Adrenal gland (tissue), 12 donors: Measurements from ENCODE around the gene PALM2AKAP2. TPM values are rescaled to one million over a fixed set of nuclear protein-coding genes. Genes with fewer than 3 reads are reported as not detected.

Source experiments
- DNase-seq, 7 donors: peaks; one replicate each; pipeline ENCODE4 v3.0.0-alpha.2; 2019 to 2020
- H3K27ac ChIP-seq, 5 donors: fragments of 200-600 bp; sonication (generic) in 4 of 5; 1 replicate in 3 of 5; 2 replicates in 2 of 5; pipeline versions ENCODE4 v1.5.1 to v1.8.0; 2016 to 2020; ENCODE audit warnings: mild to moderate bottlenecking in 1 of 5
- H3K27me3 ChIP-seq: fragments of 200-600 bp; 2 replicates; pipeline ENCODE4 v1.8.0; 2021
- H3K36me3 ChIP-seq, 2 donors: fragments of 200-600 bp; replicated peaks in 1 of 2; 1 replicate in 1 of 2; 2 replicates in 1 of 2; pipeline versions ENCODE4 v1.5.1 to v1.8.0; 2018 to 2022
- H3K4me1 ChIP-seq, 2 donors: fragments of 200-600 bp; replicated peaks in 1 of 2; 1 replicate in 1 of 2; 2 replicates in 1 of 2; pipeline versions ENCODE4 v1.5.1 to v1.8.0; 2018 to 2021
- H3K4me3 ChIP-seq, 4 donors: fragments of 200-600 bp; sonication (generic) in 3 of 4; one replicate each; pipeline ENCODE4 v1.5.1; 2016 to 2018
- H3K9me3 ChIP-seq, 3 donors: fragments of 200-600 bp; sonication (generic) in 1 of 3; replicated peaks in 1 of 3; 1 replicate in 2 of 3; 2 replicates in 1 of 3; pipeline versions ENCODE4 v1.5.1 to v1.8.0; 2016 to 2021
- CTCF ChIP-seq, 6 experiments: fragments of 450-650 bp in 4 of 6; fragments of 200-600 bp in 2 of 6; sonication (generic) in 1 of 6; IDR thresholded peaks; 1 replicate in 5 of 6; 2 replicates in 1 of 6; pipeline versions ENCODE4 v1.5.1 to v1.8.0; 2016 to 2021; ENCODE audit warnings: antibody characterized with exemption in 6 of 6, mild to moderate bottlenecking in 2 of 6, moderate library complexity in 1 of 6
- POLR2A ChIP-seq, 2 donors: fragments of 450-650 bp; IDR thresholded peaks; one replicate each; pipeline ENCODE4 v1.6.1; 2017; ENCODE audit warnings: antibody characterized with exemption in 2 of 2, mild to moderate bottlenecking in 2 of 2, moderate library complexity in 1 of 2
- WGBS, 4 donors: extraction: QIAGEN DNeasy Blood & Tissue Kit in 2 of 4; methylation state at CpG; one replicate each; pipeline versions ENCODE4 v1.1.5 to v1.1.7; 2013 to 2017; 5-methylcytosine and 5-hydroxymethylcytosine counted together
- intact Hi-C, 2 donors: fragments of 100-400 bp; cut with DNase I; formaldehyde crosslinking; loops; one replicate each; pipeline versions ENCODE4 v1.14.1 to v1.15.0; 2022 to 2023
- polyA plus RNA-seq, 3 donors: library from polyadenylated mRNA; stranded (reverse); fragments of 200-250 nt in 2 of 3; fragments of 350-450 nt in 1 of 3; fragmentation: Illumina TruSeq in 1 of 3; extraction: RNeasy Lipid Tissue Mini Kit (QIAGEN cat#74804) in 1 of 3; gene quantifications; one replicate each; pipeline ENCODE4 v1.2.3, GENCODE V29; 2013 to 2014
- total RNA-seq, 9 donors: library from RNA; depleted of rRNA in 4 of 9; stranded (reverse); fragments of >200 nt in 4 of 9; fragments of 120-200 nt in 1 of 9; fragmentation: NEBNext Ultra II Directional in 1 of 9; extraction: Animal tissue kit (Norgen Biotek cat#: 25700) in 1 of 9; gene quantifications; one replicate each; pipeline versions ENCODE4 v1.1.0 to v1.2.4, GENCODE V29; 2013 to 2023
- donor health status: healthy with polysubstance abuse.
- donor health status: Bipolar disorder and iron deficiency.
- donor health status: DM: yes; HTN: yes; CAD: no.
- donor health status: DM: no; HTN: no; CAD: no.
- donor health status: DM: no; HTN: no; CAD: no.
- donor health status: DM: yes; HTN: yes; CAD: no.

PALM2AKAP2 gene
- total and polyA plus RNA-seq, 12 donors: 0.07 to 27.3 (median 19.8) TPM

GRCh38 chr9:109787735-109788134 lies 7.7 kb downstream of the PALM2AKAP2 start:
- H3K27me3 ChIP-seq: no peaks in the 10 kb centered on the region

GRCh38 chr9:109789556-109789955 lies 9.6 kb downstream of the PALM2AKAP2 start:
- H3K9me3 ChIP-seq: no peaks in the 10 kb centered on the region
- no peak for TF ChIP-seq POLR2A (IDR thresholded peaks at IDR 0.05)
- no peak for TF ChIP-seq CTCF (IDR thresholded peaks at IDR 0.05)
- no peaks in the 10 kb centered on the region for H3K27me3 ChIP-seq
- H3K36me3 ChIP-seq: no peaks in the 10 kb centered on the region
- H3K27ac ChIP-seq: no peak overlapping the region
- no peak for DNase-seq
- H3K4me3 ChIP-seq: no peak overlapping the region
- intact Hi-C loops: no loop called here
- H3K4me1 ChIP-seq: peaks cover 23% of the 10 kb centered on the region in 2 donors
- 78 to 85% (median 82%) methylated on average over 5 of the region's 5 CpGs for WGBS, 4 donors

More at GRCh38 chr9:109787735-109788134, 7.7 kb downstream of the PALM2AKAP2 start:
- intact Hi-C loops: no loop called here
- Histone ChIP-seq H3K27ac (no peak overlapping the region), H3K4me3 (no peak overlapping the region), H3K9me3 (no peaks in the 10 kb centered on the region), H3K4me1 (peaks cover 5 to 7% of the 10 kb centered on the region in 2 donors), H3K36me3 (no peaks in the 10 kb centered on the region)
- 65 to 76% (median 70%) methylated on average over 3 of the region's 3 CpGs for WGBS, 4 donors
- no peak for DNase-seq
- no peak for TF ChIP-seq POLR2A (IDR thresholded peaks at IDR 0.05)

- no peaks in the 10 kb centered on the region for H3K27me3 ChIP-seq
- TF ChIP-seq CTCF (IDR thresholded peaks at IDR 0.05): no peak
- TF ChIP-seq POLR2A (IDR thresholded peaks at IDR 0.05): no peak
- no peak overlapping the region for H3K27ac ChIP-seq
- 69 to 86% (median 76%) methylated on average over 3 of the region's 3 CpGs for WGBS, 4 donors
- intact Hi-C loops: no loop called here
- no peaks in the 10 kb centered on the region for H3K9me3 ChIP-seq
- no peak for DNase-seq
- peaks cover 25 to 27% of the 10 kb centered on the region in 2 donors for H3K4me1 ChIP-seq
- no peaks in the 10 kb centered on the region for H3K36me3 ChIP-seq
- no peak overlapping the region for H3K4me3 ChIP-seq
Observed at GRCh38 chr9:109789971-109790370, 10.0 kb downstream of the PALM2AKAP2 start.

DNA sequence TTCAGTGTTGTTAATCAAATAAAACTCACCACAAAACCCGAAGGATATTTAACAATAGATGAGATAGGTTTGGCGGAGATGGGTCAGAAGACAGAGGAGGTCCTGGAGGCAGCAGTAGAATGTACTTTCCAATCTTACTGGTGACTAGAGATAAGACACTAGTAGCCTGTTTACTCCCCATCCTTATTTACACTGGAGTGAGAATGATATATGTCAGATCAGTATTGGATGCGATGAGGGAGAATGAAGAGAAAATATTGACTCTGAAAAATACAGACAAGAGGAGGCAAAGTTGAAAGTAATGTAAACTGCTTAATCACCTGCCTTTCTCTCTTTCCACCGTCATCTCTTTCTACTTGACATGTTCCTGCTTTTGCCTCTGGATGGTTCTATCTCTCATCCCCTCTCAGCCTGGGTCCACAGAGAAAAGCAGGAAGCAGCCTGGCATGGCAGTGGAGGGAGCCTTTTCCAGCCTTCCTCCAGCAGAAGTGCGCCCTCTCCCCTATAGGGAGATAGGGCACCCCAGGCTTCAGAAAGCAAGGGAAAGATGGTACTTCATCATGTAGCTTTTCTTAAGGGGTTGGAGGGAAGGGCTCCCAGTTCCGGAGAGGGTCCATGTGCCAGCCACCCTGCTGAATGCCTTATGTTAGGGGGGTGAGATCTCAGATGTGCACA lies 11.1 kb downstream of the PALM2AKAP2 start:
- 89 to 92% (median 92%) methylated on average over 6 of the region's 6 CpGs for WGBS, 4 donors
- H3K36me3 ChIP-seq: no peaks in the 10 kb centered on the region
- intact Hi-C loops: no loop called here
- TF ChIP-seq CTCF (IDR thresholded peaks at IDR 0.05): no peak
- no peak for TF ChIP-seq POLR2A (IDR thresholded peaks at IDR 0.05)
- no peaks in the 10 kb centered on the region for H3K27me3 ChIP-seq
- peak overlapping the region in 1 of 5 donors; percentile 54 for H3K27ac ChIP-seq
- DNase-seq: no peak
- H3K4me1 ChIP-seq: peaks cover 35% of the 10 kb centered on the region in 2 donors
- H3K9me3 ChIP-seq: no peaks in the 10 kb centered on the region
- H3K4me3 ChIP-seq: no peak overlapping the region

DNA sequence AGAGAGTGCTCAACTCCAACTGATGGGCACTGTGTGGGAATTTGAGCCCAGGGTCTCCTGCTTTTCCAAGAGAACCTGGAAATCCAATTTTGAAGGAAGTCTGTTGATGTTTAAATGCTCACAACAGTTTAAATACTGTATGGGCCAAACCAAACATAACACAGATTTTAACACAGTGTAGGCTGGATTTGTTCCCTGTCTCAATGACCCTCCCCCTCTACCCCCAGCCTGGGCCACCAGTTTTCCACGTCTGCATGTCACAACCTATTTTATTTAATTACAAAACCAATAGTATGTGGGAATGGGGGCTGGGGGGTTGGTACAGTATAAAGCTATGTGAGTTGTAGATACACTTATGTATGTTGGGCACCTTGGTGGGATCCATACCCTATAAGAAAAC lies 11.7 kb downstream of the PALM2AKAP2 start:
- no peak for TF ChIP-seq CTCF (IDR thresholded peaks at IDR 0.05)
- TF ChIP-seq POLR2A (IDR thresholded peaks at IDR 0.05): no peak
- intact Hi-C loops: no loop called here
- no peak overlapping the region for H3K4me3 ChIP-seq
- DNase-seq: no peak
- no peaks in the 10 kb centered on the region for H3K9me3 ChIP-seq
- H3K27ac ChIP-seq: peak overlapping the region in 2 of 5 donors; percentile 54 to 80
- no peaks in the 10 kb centered on the region for H3K36me3 ChIP-seq
- WGBS, 4 donors: 70 to 86% (median 80%) methylated on average over 1 of the region's 1 CpG
- H3K27me3 ChIP-seq: no peaks in the 10 kb centered on the region
- peaks cover 35% of the 10 kb centered on the region in 2 donors for H3K4me1 ChIP-seq
